NCI-H1930 (cell line): ENCODE data around the gene AP2M1.

Experiments
- DNase-seq, 2 experiments: peaks; one replicate each; lab custom pipeline; 2025; lab: John Stamatoyannopoulos, UW

AP2M1 gene

GRCh38 chr3:184228376-184229137 is 53.9 kb downstream of the AP2M1 start:
- DNase-seq, result no peak

- DNase-seq, result peak; percentile 63 to 78
Observed at GRCh38 chr3:184229394-184230080, 54.9 kb downstream of the AP2M1 start, which contains the start of gene VWA5B2. Gene VWA5B2 (plus strand): TSS chr3:184229585. CDS start chr3:184230529, 944 bp downstream.

GRCh38 chr3:184230081-184230602 is 55.5 kb downstream of the AP2M1 start:
- no peak for DNase-seq

GRCh38 chr3:184230603-184231528 is 56.2 kb downstream of the AP2M1 start:
- no peak for DNase-seq

GRCh38 chr3:184231671-184232070 is 57.0 kb downstream of the AP2M1 start:
- no peak for DNase-seq

- DNase-seq, result no peak
Observed at GRCh38 chr3:184233127-184233843, 58.6 kb downstream of the AP2M1 start.
